HL-60 (cell line): ENCODE data around the gene FGF13.

Experiments used
- DNase-seq, 2 experiments: peaks; one replicate each; pipeline ENCODE4 v3.0.0-alpha.2; 2010 to 2020; ENCODE audit warnings: low read depth in 1 of 2, low spot score in 1 of 2
- H3K27ac ChIP-seq: fragments of 250-450 bp; sonication (Bioruptor Pico); replicated peaks from 2 replicates; pipeline ENCODE4 v1.5.1; 2020; ENCODE audit warnings: mild to moderate bottlenecking, moderate library complexity
- H3K27me3 ChIP-seq: fragments of 250-450 bp; sonication (Bioruptor Pico); 2 replicates; pipeline ENCODE4 v1.5.1; 2021; ENCODE audit warnings: mild to moderate bottlenecking, moderate library complexity; ENCODE audit not compliant: insufficient read depth, poor library complexity, severe bottlenecking
- H3K4me3 ChIP-seq: replicated peaks from 2 replicates; pipeline ENCODE4 v1.5.1; 2011; ENCODE audit warnings: mild to moderate bottlenecking, control low read depth, low read length; ENCODE audit not compliant: insufficient read depth
- CTCF ChIP-seq: IDR thresholded peaks from one replicate; pipeline ENCODE4 v1.5.1; 2011; ENCODE audit warnings: low read length, control low read depth, inconsistent platforms; ENCODE audit not compliant: insufficient read depth
- GABPA ChIP-seq: IDR thresholded peaks from 2 replicates; pipeline ENCODE4 v1.6.1; 2012; ENCODE audit warnings: low read depth
- POLR2AphosphoS5 ChIP-seq: IDR thresholded peaks from 2 replicates; pipeline ENCODE4 v1.6.1; 2012; ENCODE audit warnings: low read depth
- REST ChIP-seq: IDR thresholded peaks from 2 replicates; pipeline ENCODE4 v1.6.1; 2012; ENCODE audit warnings: low read depth; ENCODE audit not compliant: insufficient replicate concordance
- SPI1 ChIP-seq: IDR thresholded peaks from 2 replicates; pipeline ENCODE4 v1.6.1; 2012; ENCODE audit warnings: low read depth, mild to moderate bottlenecking, borderline replicate concordance
- long read RNA-seq: library from polyadenylated mRNA; unstranded; transcript quantifications from one replicate; pipeline ENCODE4 v2.0.0, GENCODE V29; 2020

The FGF13 gene
- long read RNA-seq = 0 reads

- Histone ChIP-seq H3K27ac (no peak within 1 kb of the TSS), H3K4me3 (no peak within 1 kb of the TSS), H3K27me3 (peaks cover 5% of the 10 kb centered on the region)
- no peak for DNase-seq
- TF ChIP-seq POLR2AphosphoS5 (no peak), CTCF (no peak), SPI1 (no peak), REST (no peak), GABPA (no peak)
These were observed at the start of gene FGF13 for GRCh38 chrX:138711399-138712347. Gene FGF13 (minus strand): TSS chrX:138711717. CDS start chrX:138711003, 714 bp downstream.

- Histone ChIP-seq H3K27me3 (no peaks in the 10 kb centered on the region), H3K27ac (no peak overlapping the region), H3K4me3 (no peak overlapping the region)
- no peak for DNase-seq
- TF ChIP-seq SPI1 (no peak), GABPA (no peak), REST (no peak), POLR2AphosphoS5 (no peak), CTCF (no peak)
These were observed 47.9 kb upstream of the FGF13 start for GRCh38 chrX:138759217-138759943.

- Histone ChIP-seq H3K4me3 (no peak overlapping the region), H3K27me3 (no peaks in the 10 kb centered on the region), H3K27ac (no peak overlapping the region)
- TF ChIP-seq REST (no peak), POLR2AphosphoS5 (no peak), SPI1 (no peak), GABPA (no peak), CTCF (no peak)
- no peak for DNase-seq
These were observed 44.7 kb upstream of the FGF13 start for GRCh38 chrX:138756234-138756633.
